HUES48 (cell line): Measurements from ENCODE around the gene TIMM44.

Experiments
- H3K27ac ChIP-seq: one replicate; pipeline ENCODE4 v1.7.0; 2013; ENCODE audit warnings: low read depth, low read length, inconsistent platforms
- H3K27me3 ChIP-seq: 2 replicates; pipeline ENCODE4 v1.6.1; 2013; ENCODE audit warnings: mild to moderate bottlenecking, low read length; ENCODE audit not compliant: control insufficient read depth, insufficient read depth
- H3K36me3 ChIP-seq: 2 replicates; pipeline ENCODE4 v1.6.1; 2013; ENCODE audit warnings: low read length; ENCODE audit not compliant: control insufficient read depth, insufficient read depth
- H3K4me1 ChIP-seq: 2 replicates; pipeline ENCODE4 v1.6.1; 2013; ENCODE audit warnings: mild to moderate bottlenecking, low read length; ENCODE audit not compliant: control insufficient read depth, insufficient read depth
- H3K4me3 ChIP-seq: 2 replicates; pipeline ENCODE4 v1.5.1; 2013; ENCODE audit warnings: mild to moderate bottlenecking, low read depth, low read length
- H3K9ac ChIP-seq: 2 replicates; pipeline ENCODE4 v1.6.1; 2013; ENCODE audit warnings: mild to moderate bottlenecking, low read depth, low read length, moderate library complexity
- H3K9me3 ChIP-seq: 2 replicates; pipeline ENCODE4 v1.6.1; 2013; ENCODE audit warnings: low read length; ENCODE audit not compliant: control insufficient read depth, insufficient read depth

Gene TIMM44

DNA sequence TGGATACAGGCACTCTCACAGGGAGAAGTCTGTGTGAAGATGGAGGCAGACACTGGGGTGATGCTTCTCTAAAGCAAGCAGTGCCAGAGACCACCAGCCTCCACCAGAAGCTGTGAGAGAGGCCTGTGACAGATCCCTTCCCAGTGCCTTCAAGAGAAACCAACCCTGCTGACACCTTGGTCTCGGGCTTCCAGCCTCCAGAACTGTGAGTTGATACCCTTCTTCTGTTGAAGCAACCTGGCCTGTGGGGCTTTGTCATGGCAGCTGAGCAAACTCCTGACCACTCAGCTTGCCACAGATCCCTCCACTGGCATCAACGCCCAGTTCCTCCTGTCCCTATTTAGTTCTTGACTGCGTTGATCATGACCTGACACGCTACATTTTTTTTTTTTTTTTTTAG lies 33.0 kb upstream of the TIMM44 start:
- Histone ChIP-seq H3K27me3 (no peaks in the 10 kb centered on the region), H3K36me3 (peaks cover 87% of the 10 kb centered on the region), H3K9ac (no peak overlapping the region), H3K27ac (no peak overlapping the region), H3K4me1 (no peaks in the 10 kb centered on the region), H3K4me3 (no peak overlapping the region), H3K9me3 (no peaks in the 10 kb centered on the region)

DNA sequence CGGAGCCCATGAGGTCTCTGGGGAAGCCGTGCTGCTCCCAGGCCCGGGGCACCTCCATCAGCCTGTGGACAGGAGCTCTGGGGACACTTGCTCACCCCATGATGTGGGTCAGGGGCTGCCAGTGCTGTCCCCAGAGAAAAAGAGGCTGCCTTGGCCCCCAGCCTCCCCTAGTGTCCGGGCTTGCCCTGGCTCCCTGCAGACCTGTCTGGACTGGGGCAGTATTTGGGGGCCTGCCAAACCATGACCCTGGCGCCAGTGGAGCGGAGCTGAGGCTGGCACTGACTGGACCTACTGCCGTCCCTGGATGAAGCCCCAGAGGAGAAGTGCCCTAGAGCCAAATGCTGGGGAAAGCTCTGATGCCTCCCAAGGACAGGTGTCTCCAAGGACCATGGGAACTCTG lies 31.6 kb upstream of the TIMM44 start:
- H3K27me3 ChIP-seq: no peaks in the 10 kb centered on the region
- H3K4me1 ChIP-seq: no peaks in the 10 kb centered on the region
- peaks cover 76% of the 10 kb centered on the region for H3K36me3 ChIP-seq
- no peak overlapping the region for H3K4me3 ChIP-seq
- H3K9me3 ChIP-seq: no peaks in the 10 kb centered on the region
- no peak overlapping the region for H3K27ac ChIP-seq
- no peak overlapping the region for H3K9ac ChIP-seq

DNA sequence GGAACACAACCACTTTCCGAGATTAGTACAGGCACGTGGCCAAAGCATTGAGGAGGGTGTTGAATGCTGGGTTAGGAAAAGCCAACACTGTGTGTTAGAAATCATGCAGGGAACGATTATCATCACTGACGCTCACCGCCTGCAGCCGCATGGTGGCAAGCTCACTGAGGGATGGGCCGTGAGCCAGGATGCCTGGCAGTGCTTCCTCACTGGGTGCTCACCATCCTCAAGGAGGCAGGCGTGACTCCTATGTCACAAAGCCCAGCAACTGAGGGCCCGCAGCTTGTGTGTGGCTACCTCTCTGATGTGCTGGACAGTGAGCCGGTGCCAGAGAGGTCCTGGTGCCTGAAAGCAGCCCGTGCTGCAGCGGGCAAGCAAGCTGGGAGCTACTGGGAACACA lies 30.4 kb upstream of the TIMM44 start:
- no peaks in the 10 kb centered on the region for H3K9me3 ChIP-seq
- H3K27ac ChIP-seq: no peak overlapping the region
- H3K4me1 ChIP-seq: peaks cover 7% of the 10 kb centered on the region
- H3K27me3 ChIP-seq: no peaks in the 10 kb centered on the region
- no peak overlapping the region for H3K9ac ChIP-seq
- H3K4me3 ChIP-seq: no peak overlapping the region
- peaks cover 71% of the 10 kb centered on the region for H3K36me3 ChIP-seq

DNA sequence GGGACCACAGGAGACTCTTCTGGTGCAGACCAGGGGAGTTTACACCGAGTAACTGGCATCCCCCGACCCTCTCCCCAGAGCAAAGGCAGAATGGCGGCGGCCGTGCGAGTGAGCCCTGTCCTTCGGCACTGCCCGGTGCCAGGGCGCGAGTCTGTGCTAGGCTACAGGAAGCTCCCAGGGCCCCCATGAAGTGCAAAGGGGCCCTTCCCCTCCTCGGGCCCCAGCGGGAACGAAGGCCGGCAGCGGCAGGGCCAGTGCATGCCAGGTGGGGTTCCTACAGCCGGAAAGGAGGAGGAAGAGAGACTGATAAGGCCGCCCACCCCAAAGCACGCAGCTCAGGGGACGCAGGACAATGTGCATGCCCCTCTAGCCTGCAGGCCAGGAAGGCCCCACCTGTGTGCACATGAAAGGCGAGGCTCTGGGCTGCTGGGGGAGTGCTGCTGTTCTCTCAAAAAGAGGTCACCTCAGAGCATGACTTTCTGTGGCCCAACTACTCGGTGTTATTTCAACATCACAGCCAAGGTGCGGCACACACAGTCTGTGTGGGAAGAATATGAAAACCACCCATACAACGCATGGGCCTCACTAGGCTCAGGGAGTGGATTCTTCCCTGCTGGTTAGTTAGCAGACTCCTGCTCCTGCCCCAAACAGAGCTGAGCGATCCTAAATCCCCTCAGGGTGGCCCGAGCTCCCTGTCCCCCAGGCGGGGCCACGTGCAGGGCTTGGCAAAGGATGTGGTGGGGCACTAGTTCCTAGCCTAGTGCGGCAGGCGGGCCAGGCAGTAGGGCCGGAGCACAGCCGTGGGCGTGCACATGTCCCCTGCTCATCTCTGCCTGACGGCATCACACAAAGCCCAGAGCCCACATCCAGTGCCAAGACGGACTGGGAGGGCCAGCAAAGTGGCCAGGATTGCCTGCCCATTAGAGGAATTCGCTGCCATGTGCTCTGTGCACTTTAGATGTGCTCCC lies 28.4 kb upstream of the TIMM44 start:
- peaks cover 71% of the 10 kb centered on the region for H3K36me3 ChIP-seq
- no peak overlapping the region for H3K4me3 ChIP-seq
- peaks cover 7% of the 10 kb centered on the region for H3K4me1 ChIP-seq
- H3K27ac ChIP-seq: peak overlapping the region; percentile 9
- H3K9me3 ChIP-seq: no peaks in the 10 kb centered on the region
- no peaks in the 10 kb centered on the region for H3K27me3 ChIP-seq
- H3K9ac ChIP-seq: no peak overlapping the region

DNA sequence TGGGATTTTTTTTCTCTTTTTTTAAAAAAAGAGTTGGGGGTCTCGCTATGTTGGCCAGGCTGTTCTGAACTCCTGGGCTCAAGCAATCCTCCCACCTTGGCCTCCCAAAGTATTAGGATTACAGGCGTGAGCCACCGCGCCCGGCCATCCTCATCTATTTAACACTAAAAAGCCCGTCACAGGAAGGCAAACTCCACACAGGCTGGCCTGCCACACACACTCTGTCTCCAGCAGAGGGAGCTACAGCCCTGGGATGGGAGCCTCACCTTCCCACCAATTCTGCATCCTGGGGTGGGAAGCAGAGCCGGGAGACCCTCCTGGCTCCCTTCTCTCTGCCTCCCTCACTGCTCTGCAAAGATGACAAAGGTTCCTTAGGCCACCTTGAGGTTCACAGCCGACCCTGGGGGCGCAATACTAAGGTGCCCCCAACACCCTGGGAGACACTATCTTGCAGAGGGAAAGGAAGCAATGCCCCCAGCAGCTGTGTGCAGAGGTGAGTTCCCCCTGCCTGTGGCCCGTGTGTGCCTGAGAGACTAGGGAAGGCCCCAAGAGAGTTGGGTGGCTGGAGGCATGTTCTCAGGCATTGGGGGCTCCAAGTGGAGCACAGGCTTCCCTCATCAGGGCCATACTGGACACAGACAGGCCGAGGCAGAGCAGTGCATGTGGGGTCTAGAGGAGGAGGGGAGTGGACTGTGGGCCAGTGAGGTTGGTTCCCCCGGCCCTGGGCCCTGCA lies 27.4 kb upstream of the TIMM44 start:
- H3K4me3 ChIP-seq: no peak overlapping the region
- peaks cover 7% of the 10 kb centered on the region for H3K4me1 ChIP-seq
- no peak overlapping the region for H3K9ac ChIP-seq
- H3K27ac ChIP-seq: no peak overlapping the region
- H3K36me3 ChIP-seq: peaks cover 79% of the 10 kb centered on the region
- H3K9me3 ChIP-seq: no peaks in the 10 kb centered on the region
- no peaks in the 10 kb centered on the region for H3K27me3 ChIP-seq

DNA sequence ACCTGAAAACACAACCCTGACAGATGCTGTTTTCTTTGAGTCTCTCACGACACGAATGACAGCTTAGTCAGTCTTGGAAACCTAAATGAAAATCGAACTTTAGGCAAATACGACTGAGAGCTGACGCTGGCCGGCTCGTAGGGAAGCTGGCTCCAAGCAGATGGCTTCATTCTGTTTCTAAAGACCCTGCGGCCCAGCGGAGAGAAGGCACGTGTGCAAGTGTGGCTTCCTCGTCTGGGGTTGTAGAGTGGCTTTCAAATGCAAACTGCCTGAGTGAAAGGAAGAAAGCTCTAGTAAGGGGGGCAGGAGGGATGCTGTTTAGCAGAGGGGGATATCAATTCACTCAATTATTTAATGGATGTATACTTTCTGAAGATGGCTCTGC lies 26.1 kb upstream of the TIMM44 start:
- H3K9ac ChIP-seq: peak overlapping the region; percentile 22; the same call in 1 of the 2 replicates
- H3K4me1 ChIP-seq: peaks cover 7% of the 10 kb centered on the region
- peak overlapping the region; percentile 58 for H3K27ac ChIP-seq
- no peak overlapping the region for H3K4me3 ChIP-seq
- no peaks in the 10 kb centered on the region for H3K9me3 ChIP-seq
- H3K27me3 ChIP-seq: no peaks in the 10 kb centered on the region
- H3K36me3 ChIP-seq: peaks cover 79% of the 10 kb centered on the region

DNA sequence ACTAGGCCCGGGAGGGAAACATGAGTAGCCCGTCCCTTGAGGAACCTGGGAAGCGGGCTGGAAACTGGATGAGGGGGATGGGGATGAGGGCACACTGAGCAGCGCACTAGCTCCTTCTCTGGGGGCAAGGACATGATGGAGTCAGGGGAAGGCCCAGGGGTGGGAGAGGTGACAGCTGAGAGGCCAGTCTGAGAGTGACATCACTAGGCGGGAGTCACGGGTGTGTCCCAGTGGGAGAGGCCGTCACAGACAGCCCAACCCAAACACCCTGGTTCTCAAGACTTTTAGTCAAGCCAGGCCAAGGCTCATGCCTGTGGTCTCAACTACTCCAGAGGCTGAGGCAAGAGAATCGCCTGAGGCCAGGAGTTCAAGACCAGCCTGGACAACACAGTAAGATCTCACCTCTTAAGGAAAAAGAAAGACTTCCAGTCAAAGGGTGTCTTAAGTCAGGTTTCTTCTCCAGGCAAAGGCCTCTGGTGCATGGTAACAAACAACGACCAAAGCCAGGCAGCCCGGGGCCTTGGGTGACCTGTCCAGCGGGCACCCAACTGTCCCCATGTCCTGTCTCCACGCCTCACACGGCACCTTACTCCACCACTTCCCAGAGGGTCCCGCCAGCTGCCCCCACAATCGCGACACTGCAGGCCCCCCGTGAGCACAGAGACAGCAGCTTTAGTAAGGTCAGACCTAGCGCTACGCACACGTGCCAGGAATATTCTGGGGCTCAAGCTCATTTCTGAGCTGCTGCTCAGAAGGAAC lies 25.5 kb upstream of the TIMM44 start:
- Histone ChIP-seq H3K9ac (peak overlapping the region; percentile 22; the same call in 1 of the 2 replicates), H3K4me1 (peaks cover 7% of the 10 kb centered on the region), H3K27ac (peak overlapping the region; percentile 58), H3K4me3 (no peak overlapping the region), H3K27me3 (no peaks in the 10 kb centered on the region), H3K36me3 (peaks cover 78% of the 10 kb centered on the region), H3K9me3 (no peaks in the 10 kb centered on the region)

DNA sequence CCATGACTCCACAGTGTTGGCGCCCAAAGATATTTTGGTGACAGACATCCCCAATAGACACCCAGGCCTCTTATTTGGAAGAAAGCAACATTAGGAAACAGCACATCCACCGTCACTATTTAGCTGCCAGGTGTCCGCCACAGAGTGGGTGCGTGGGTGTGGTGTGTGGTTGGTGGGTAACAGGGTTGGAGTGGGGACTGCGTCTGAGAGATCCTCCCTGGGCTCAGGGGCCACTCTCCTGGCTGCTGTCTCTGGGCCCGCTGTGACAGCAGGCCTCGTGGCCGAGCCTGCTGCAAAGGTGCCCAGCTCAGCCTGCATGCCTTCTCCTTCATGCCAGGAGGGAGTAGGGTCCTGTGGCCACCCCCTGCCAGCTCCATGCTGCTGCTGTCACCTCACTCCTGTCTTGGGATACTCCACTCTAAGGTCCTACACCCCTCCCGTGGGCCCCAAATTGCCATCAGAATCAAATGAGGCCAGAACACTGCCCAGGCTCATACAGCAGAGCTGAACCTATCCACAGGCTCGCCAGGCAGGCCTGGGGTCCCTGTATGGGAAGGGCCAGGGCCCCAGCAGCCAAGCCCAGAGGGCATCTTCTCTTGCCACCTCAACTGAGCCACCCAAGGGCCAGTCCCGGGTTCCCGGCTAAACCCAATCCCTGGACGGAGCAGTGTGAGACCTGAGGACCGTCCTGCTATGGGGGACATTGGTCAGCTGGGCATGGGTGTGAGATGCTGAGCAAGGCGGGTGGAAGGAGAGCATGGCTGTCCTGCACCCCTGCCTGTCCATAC lies 24.7 kb upstream of the TIMM44 start:
- no peak overlapping the region for H3K27ac ChIP-seq
- H3K36me3 ChIP-seq: peaks cover 79% of the 10 kb centered on the region
- H3K9me3 ChIP-seq: no peaks in the 10 kb centered on the region
- H3K4me1 ChIP-seq: peaks cover 7% of the 10 kb centered on the region
- H3K27me3 ChIP-seq: no peaks in the 10 kb centered on the region
- no peak overlapping the region for H3K4me3 ChIP-seq
- H3K9ac ChIP-seq: no peak overlapping the region

DNA sequence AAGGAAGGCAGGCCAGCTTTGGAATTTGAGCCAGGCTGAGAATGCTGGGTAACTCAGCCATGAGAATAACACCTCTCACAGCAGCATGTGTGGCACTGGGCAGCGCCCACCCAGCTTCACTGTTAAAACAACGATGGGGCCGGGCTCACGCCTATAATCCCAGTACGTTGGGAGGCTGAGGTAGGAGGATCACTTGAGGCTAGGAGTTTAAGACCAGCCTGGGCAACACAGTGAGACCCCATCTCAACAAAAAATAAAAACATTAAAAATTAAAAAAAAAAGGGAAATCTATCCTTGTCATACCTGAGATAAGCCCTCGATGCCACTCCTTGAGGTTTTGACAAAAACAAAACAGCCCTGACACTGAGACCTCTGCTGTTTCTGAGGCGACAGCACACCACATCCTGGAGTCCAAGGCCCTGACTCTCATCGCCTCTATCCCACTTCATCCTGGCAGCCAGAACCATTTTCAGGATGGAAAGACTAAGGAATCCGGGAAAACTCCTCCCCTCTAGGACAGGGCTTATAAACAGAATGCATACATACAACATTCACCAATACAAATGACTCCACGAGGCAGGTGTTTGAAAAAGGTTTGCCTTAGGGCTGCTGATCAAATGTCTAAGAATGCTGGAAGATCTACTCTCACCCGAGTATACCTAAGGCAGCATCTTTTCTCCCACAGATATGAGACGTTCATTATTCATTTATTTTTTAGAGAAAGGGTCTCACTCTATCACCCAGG lies 22.6 kb upstream of the TIMM44 start:
- Histone ChIP-seq H3K4me3 (no peak overlapping the region), H3K4me1 (peaks cover 7% of the 10 kb centered on the region), H3K36me3 (peaks cover 83% of the 10 kb centered on the region), H3K9ac (no peak overlapping the region), H3K9me3 (no peaks in the 10 kb centered on the region), H3K27me3 (no peaks in the 10 kb centered on the region), H3K27ac (no peak overlapping the region)
